ENCODE measurements around the gene FBXO27. TPM values are rescaled to one million over a fixed set of nuclear protein-coding genes. Genes with fewer than 3 reads are reported as not detected.

Gene FBXO27
- total and polyA plus RNA-seq, 2 of the 13 experiments (the other 11 are each of a cell fraction or from before 2014, with no cell fraction given) = 0.15 to 2.8 TPM

- TF ChIP-seq THAP11 (CRISPR knock-in tag; IDR thresholded peaks at IDR 0.05) = 0 out of 2 replicates have a peak, but pooled peaks have one; percentile 26
- no peak for TF ChIP-seq MBNL3 (CRISPR knock-in tag; conservative IDR thresholded peaks at IDR 0.05)
- no peak for TF ChIP-seq PPARG (CRISPR knock-in tag; conservative IDR thresholded peaks at IDR 0.05)
- TF ChIP-seq MED13 (CRISPR knock-in tag; IDR thresholded peaks at IDR 0.05) = no peak
- TF ChIP-seq, protein P1, sequence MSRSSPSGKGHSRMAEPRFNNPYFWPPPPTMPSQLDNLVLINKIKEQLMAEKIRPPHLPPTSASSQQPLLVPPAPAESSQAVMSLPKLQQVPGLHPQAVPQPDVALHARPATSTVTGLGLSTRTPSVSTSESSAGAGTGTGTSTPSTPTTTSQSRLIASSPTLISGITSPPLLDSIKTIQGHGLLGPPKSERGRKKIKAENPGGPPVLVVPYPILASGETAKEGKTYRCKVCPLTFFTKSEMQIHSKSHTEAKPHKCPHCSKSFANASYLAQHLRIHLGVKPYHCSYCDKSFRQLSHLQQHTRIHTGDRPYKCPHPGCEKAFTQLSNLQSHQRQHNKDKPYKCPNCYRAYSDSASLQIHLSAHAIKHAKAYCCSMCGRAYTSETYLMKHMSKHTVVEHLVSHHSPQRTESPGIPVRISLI (CRISPR knock-in tag; IDR thresholded peaks at IDR 0.05; ENCODE audit: borderline replicate concordance) = no peak; the same call in 1 of the 2 replicates
- TF ChIP-seq MYC (CRISPR knock-in tag; IDR thresholded peaks at IDR 0.05; ENCODE audit: borderline replicate concordance) = peak; percentile 30; the same call in 1 of the 2 replicates
- TF ChIP-seq KDM5A (IDR thresholded peaks at IDR 0.05; ENCODE audit: borderline replicate concordance, low read length) = no peak
- TF ChIP-seq, protein P2, sequence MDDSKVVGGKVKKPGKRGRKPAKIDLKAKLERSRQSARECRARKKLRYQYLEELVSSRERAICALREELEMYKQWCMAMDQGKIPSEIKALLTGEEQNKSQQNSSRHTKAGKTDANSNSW (CRISPR knock-in tag; IDR thresholded peaks at IDR 0.05; ENCODE audit: borderline replicate concordance) = no peak
- TF ChIP-seq ARNT2 (CRISPR knock-in tag; IDR thresholded peaks at IDR 0.05; ENCODE audit: low read depth) = peak; percentile 48; the same call in 1 of the 2 replicates
- no peak for TF ChIP-seq ZNF180 (CRISPR knock-in tag; IDR thresholded peaks at IDR 0.05; ENCODE audit: borderline replicate concordance, low read depth)
- no peak for TF ChIP-seq BORCS8-MEF2B (CRISPR knock-in tag; IDR thresholded peaks at IDR 0.05)
- TF ChIP-seq IKZF5 (CRISPR knock-in tag; IDR thresholded peaks at IDR 0.05) = 0 out of 2 replicates have a peak, but pooled peaks have one; percentile 33
- no peak for TF ChIP-seq ZNF597 (CRISPR knock-in tag; IDR thresholded peaks at IDR 0.05)
- TF ChIP-seq ZNF160 (CRISPR knock-in tag; IDR thresholded peaks at IDR 0.05) = no peak
- TF ChIP-seq NFATC3 (CRISPR knock-in tag; IDR thresholded peaks at IDR 0.05) = no peak
- TF ChIP-seq ZNF839 (CRISPR knock-in tag; IDR thresholded peaks at IDR 0.05; ENCODE audit: borderline replicate concordance) = 0 out of 2 replicates have a peak, but pooled peaks have one; percentile 30
- no peak for TF ChIP-seq PITX1 (CRISPR knock-in tag; IDR thresholded peaks at IDR 0.05)
- no peak for TF ChIP-seq MED8 (CRISPR knock-in tag; IDR thresholded peaks at IDR 0.05; ENCODE audit: insufficient replicate concordance)
- no peak for TF ChIP-seq EED (CRISPR knock-in tag; IDR thresholded peaks at IDR 0.05)
- no peak for TF ChIP-seq ZKSCAN1 (IDR thresholded peaks at IDR 0.05; ENCODE audit: low read length)
- TF ChIP-seq ZNF674 (CRISPR knock-in tag; IDR thresholded peaks at IDR 0.05; ENCODE audit: low read depth) = no peak
- TF ChIP-seq ONECUT2 (CRISPR knock-in tag; IDR thresholded peaks at IDR 0.05) = no peak
- TF ChIP-seq, protein P3, sequence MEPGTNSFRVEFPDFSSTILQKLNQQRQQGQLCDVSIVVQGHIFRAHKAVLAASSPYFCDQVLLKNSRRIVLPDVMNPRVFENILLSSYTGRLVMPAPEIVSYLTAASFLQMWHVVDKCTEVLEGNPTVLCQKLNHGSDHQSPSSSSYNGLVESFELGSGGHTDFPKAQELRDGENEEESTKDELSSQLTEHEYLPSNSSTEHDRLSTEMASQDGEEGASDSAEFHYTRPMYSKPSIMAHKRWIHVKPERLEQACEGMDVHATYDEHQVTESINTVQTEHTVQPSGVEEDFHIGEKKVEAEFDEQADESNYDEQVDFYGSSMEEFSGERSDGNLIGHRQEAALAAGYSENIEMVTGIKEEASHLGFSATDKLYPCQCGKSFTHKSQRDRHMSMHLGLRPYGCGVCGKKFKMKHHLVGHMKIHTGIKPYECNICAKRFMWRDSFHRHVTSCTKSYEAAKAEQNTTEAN (CRISPR knock-in tag; conservative IDR thresholded peaks at IDR 0.05) = no peak
- TF ChIP-seq PCBP1 (IDR thresholded peaks at IDR 0.05; ENCODE audit: borderline replicate concordance, low read depth, low read length) = no peak
- 0 out of 2 replicates have a peak, but pooled peaks have one; percentile 42 for TF ChIP-seq ZNF567 (CRISPR knock-in tag; IDR thresholded peaks at IDR 0.05; ENCODE audit: borderline replicate concordance)
- TF ChIP-seq ZNF740 (CRISPR knock-in tag; IDR thresholded peaks at IDR 0.05) = no peak
- peak; percentile 63; the same call in 1 of the 2 replicates for TF ChIP-seq ZBTB7B (CRISPR knock-in tag; IDR thresholded peaks at IDR 0.05)
Measured at GRCh38 chr19:39052243-39052746, 19.9 kb upstream of the FBXO27 start (continued).
